H54 (cell line): ENCODE data around the gene KLF11.

Experiments
- DNase-seq: peaks from one replicate; pipeline ENCODE4 v3.0.0; 2011; ENCODE audit warnings: low spot score, mixed read lengths; ENCODE audit not compliant: insufficient read length
- FAIRE-seq: peaks from 3 replicates; lab custom pipeline; 2011; peaks lifted over from hg19 to GRCh38; lab: Jason Lieb, UNC
- POLR2A ChIP-seq: IDR thresholded peaks from 2 replicates; pipeline ENCODE4 v1.6.1; 2011; ENCODE audit warnings: low read depth, mild to moderate bottlenecking, low read length

Gene KLF11

GRCh38 chr2:10094271-10094814, 51.0 kb downstream of the KLF11 start:
- no peak for DNase-seq
- no peak for TF ChIP-seq POLR2A
- no peak for FAIRE-seq

GRCh38 chr2:10095175-10095574, 51.8 kb downstream of the KLF11 start:
- FAIRE-seq (no peak), DNase-seq (no peak)
- no peak for TF ChIP-seq POLR2A

GRCh38 chr2:10096641-10097040, 53.3 kb downstream of the KLF11 start:
- TF ChIP-seq POLR2A: no peak
- no peak for FAIRE-seq
- no peak for DNase-seq

GRCh38 chr2:10097352-10098148, 54.2 kb downstream of the KLF11 start:
- DNase-seq: peak; percentile 94
- FAIRE-seq: no peak
- TF ChIP-seq POLR2A: no peak

- no peak for TF ChIP-seq POLR2A
- DNase-seq (no peak), FAIRE-seq (no peak)
Measured at GRCh38 chr2:10101491-10101890, 58.1 kb downstream of the KLF11 start.

GRCh38 chr2:10103179-10103578, 59.8 kb downstream of the KLF11 start:
- FAIRE-seq: no peak
- no peak for DNase-seq
- TF ChIP-seq POLR2A: no peak
